ENCODE data around the gene SLC37A4.
"Not testable (repeated sequence)": the region's sequence is repeated elsewhere in the genome, so short reads cannot be mapped to it uniquely, and the experiment has no call there.

The SLC37A4 gene

GRCh38 chr11:119030329-119031047, at the start of gene SLC37A4:
Gene SLC37A4 (minus strand): TSS chr11:119030877.
- DNase-seq: peak; percentile 98

- DNase-seq: no peak
These were observed 48.2 kb upstream of the SLC37A4 start for GRCh38 chr11:119078675-119079420.

GRCh38 chr11:119077839-119078238, 47.2 kb upstream of the SLC37A4 start:
- DNase-seq: no peak

GRCh38 chr11:119067371-119068222, 36.9 kb upstream of the SLC37A4 start, which contains the start of gene VPS11:
Gene VPS11 (plus strand): TSS chr11:119067818. CDS start chr11:119067824, 6 bp downstream.
- DNase-seq: peak; percentile 95

GRCh38 chr11:119065369-119065768, 34.7 kb upstream of the SLC37A4 start:
- DNase-seq: peak; percentile 44

- no peak for DNase-seq
These were observed 32.1 kb upstream of the SLC37A4 start for GRCh38 chr11:119062779-119063178.

- no peak for DNase-seq
These were observed 30.6 kb upstream of the SLC37A4 start for GRCh38 chr11:119061256-119061655.

- DNase-seq: not testable (repeated sequence)
These were observed 28.5 kb upstream of the SLC37A4 start for GRCh38 chr11:119059128-119059527.

GRCh38 chr11:119057000-119057769, 26.5 kb upstream of the SLC37A4 start, which contains the start of gene HYOU1:
Gene HYOU1 (minus strand): TSS chr11:119057205. CDS start chr11:119056160, 1,045 bp downstream.
- DNase-seq: peak; percentile 98

GRCh38 chr11:119056421-119056999, 25.8 kb upstream of the SLC37A4 start:
- peak; percentile 42 for DNase-seq

- peak; percentile 18 for DNase-seq
These were observed 25.2 kb upstream of the SLC37A4 start for GRCh38 chr11:119055901-119056300.

- no peak for DNase-seq
These were observed 23.7 kb upstream of the SLC37A4 start for GRCh38 chr11:119054418-119054817.

GRCh38 chr11:119052163-119052814, 21.6 kb upstream of the SLC37A4 start:
- DNase-seq: no peak

GRCh38 chr11:119051440-119052162, 20.9 kb upstream of the SLC37A4 start:
- no peak for DNase-seq

GRCh38 chr11:119049081-119049480, 18.4 kb upstream of the SLC37A4 start:
- no peak for DNase-seq

- DNase-seq: no peak
These were observed 18.0 kb upstream of the SLC37A4 start for GRCh38 chr11:119048644-119049043.

GRCh38 chr11:119047205-119047604, 16.5 kb upstream of the SLC37A4 start:
- no peak for DNase-seq

GRCh38 chr11:119046489-119046888, 15.8 kb upstream of the SLC37A4 start:
- DNase-seq: no peak

- peak; percentile 23 for DNase-seq
These were observed 14.0 kb upstream of the SLC37A4 start for GRCh38 chr11:119044708-119045107.

- DNase-seq: no peak
These were observed 12.2 kb upstream of the SLC37A4 start for GRCh38 chr11:119042927-119043326.

Data from NCI-H82 (cell line).